Cardiac fibroblast (primary cell): ENCODE measurements around the gene MXD4.
"Not testable (repeated sequence)": the region's sequence is repeated elsewhere in the genome, so short reads cannot be mapped to it uniquely, and the experiment has no call there.

ENCODE experiments used
- DNase-seq, 2 donors: peaks; one replicate each; pipeline versions ENCODE4 v3.0.0 to v3.0.0-alpha.2; 2010; ENCODE audit warnings: low read depth in 2 of 2
- H3K4me3 ChIP-seq, 2 donors: replicated peaks in 1 of 2; 1 replicate in 1 of 2; 2 replicates in 1 of 2; pipeline ENCODE4 v1.5.1; 2011; ENCODE audit warnings: low read depth in 2 of 2, low read length in 2 of 2, mild to moderate bottlenecking in 2 of 2, moderate library complexity in 1 of 2
- CTCF ChIP-seq: IDR thresholded peaks from one replicate; pipeline ENCODE4 v1.5.1; 2011; ENCODE audit warnings: low read depth, mild to moderate bottlenecking, low read length, inconsistent platforms

Gene MXD4

GRCh38 chr4:2281575-2282343 is 19.9 kb upstream of the MXD4 start:
- peak in 1 of 2 donors; percentile 35 for DNase-seq
- H3K4me3 ChIP-seq = no peak overlapping the region
- peak; percentile 23 for TF ChIP-seq CTCF

- TF ChIP-seq CTCF = no peak
- H3K4me3 ChIP-seq = no peak overlapping the region
- no peak for DNase-seq
Observed at GRCh38 chr4:2280531-2281300, 18.8 kb upstream of the MXD4 start.

- TF ChIP-seq CTCF = no peak
- DNase-seq = peak in 1 of 2 donors; percentile 37
- H3K4me3 ChIP-seq = no peak overlapping the region
Observed at GRCh38 chr4:2277956-2278355, 16.0 kb upstream of the MXD4 start.

GRCh38 chr4:2276581-2277325 is 14.8 kb upstream of the MXD4 start:
- H3K4me3 ChIP-seq = no peak overlapping the region
- TF ChIP-seq CTCF = no peak
- no peak for DNase-seq

- TF ChIP-seq CTCF = no peak
- DNase-seq = no peak
- H3K4me3 ChIP-seq = no peak overlapping the region
Observed at GRCh38 chr4:2275546-2276251, 13.8 kb upstream of the MXD4 start.

GRCh38 chr4:2275044-2275397 is 13.1 kb upstream of the MXD4 start:
- DNase-seq, H3K4me3 ChIP-seq: not testable (repeated sequence)
